Tibial artery (tissue), 4 donors: Measurements from ENCODE around the gene SREBF1.
A peak's percentile ranks its signal among the peaks of the same experiment; 100 is the strongest.

Source experiments
- DNase-seq, 2 donors: peaks; one replicate each; pipeline ENCODE4 v3.0.0-alpha.2; 2019
- H3K27ac ChIP-seq, 2 donors: fragments of 200-600 bp; sonication (generic) in 1 of 2; 1 replicate in 1 of 2; 2 replicates in 1 of 2; pipeline ENCODE4 v1.5.1; 2018 to 2019; ENCODE audit warnings: mild to moderate bottlenecking in 1 of 2
- H3K27me3 ChIP-seq, 2 donors: fragments of 200-600 bp; sonication (generic) in 1 of 2; one replicate each; pipeline versions ENCODE4 v1.5.1 to v1.6.0; 2016 to 2019
- H3K36me3 ChIP-seq, 3 donors: fragments of 200-600 bp; sonication (generic) in 2 of 3; one replicate each; pipeline ENCODE4 v1.5.1; 2016 to 2019; ENCODE audit warnings: mild to moderate bottlenecking in 2 of 3
- H3K4me1 ChIP-seq, 4 donors: fragments of 200-600 bp; sonication (generic) in 2 of 4; 1 replicate in 3 of 4; 2 replicates in 1 of 4; pipeline ENCODE4 v1.5.1; 2016 to 2019
- H3K4me3 ChIP-seq, 2 donors: fragments of 200-600 bp; sonication (generic) in 1 of 2; 1 replicate in 1 of 2; 2 replicates in 1 of 2; pipeline ENCODE4 v1.5.1; 2018 to 2019; ENCODE audit warnings: mild to moderate bottlenecking in 2 of 2
- H3K9me3 ChIP-seq, 3 donors: fragments of 200-600 bp; sonication (generic) in 1 of 3; one replicate each; pipeline ENCODE4 v1.5.1; 2016 to 2019
- intact Hi-C: fragments of 100-400 bp; cut with DNase I; formaldehyde crosslinking; loops from one replicate; pipeline ENCODE4 v1.15.0; 2023; ENCODE audit warnings: low total_unique reads
- TF ChIP-seq, protein P1 (sequence below), 2 experiments: fragments of 200-600 bp in 1 of 2; fragments of 450-650 bp in 1 of 2; IDR thresholded peaks; one replicate each; pipeline ENCODE4 v1.5.1; 2017 to 2019; ENCODE audit warnings: antibody characterized with exemption in 2 of 2, mild to moderate bottlenecking in 1 of 2, moderate library complexity in 1 of 2

The SREBF1 gene

DNA sequence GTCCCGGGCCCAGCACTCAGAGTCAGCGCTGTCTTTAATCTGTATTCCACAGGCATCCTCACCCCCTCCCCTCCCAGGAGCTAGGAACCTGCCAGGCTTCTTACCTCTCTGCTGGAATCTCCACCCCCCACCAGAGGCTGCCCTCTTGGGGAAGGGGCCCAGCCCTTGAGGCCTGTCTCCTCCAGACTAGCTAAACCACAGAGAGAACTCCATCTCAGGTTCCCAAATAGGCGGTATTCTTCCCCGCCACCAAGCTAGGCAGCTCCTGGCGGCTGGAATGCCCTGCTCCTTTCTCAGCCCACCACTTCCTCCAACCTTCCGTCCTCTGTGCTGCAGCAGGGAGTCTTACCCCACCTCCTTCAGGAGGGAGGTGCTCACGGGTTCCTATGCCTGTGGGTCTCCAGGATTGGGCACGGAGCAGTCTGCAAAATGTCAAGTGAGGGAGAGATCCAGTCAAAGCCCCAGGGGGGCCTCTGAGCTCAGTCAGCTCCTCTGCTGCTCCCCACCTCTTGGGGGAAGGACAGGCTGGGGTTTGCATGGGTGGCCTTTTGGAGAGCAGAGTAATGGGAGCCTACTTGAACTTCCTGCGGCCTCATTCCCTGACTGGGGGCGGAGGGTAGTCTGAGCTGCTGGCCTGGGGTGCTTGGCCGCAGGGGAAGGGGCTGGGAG, 55.7 kb downstream of the SREBF1 start:
- TF ChIP-seq, protein P1, sequence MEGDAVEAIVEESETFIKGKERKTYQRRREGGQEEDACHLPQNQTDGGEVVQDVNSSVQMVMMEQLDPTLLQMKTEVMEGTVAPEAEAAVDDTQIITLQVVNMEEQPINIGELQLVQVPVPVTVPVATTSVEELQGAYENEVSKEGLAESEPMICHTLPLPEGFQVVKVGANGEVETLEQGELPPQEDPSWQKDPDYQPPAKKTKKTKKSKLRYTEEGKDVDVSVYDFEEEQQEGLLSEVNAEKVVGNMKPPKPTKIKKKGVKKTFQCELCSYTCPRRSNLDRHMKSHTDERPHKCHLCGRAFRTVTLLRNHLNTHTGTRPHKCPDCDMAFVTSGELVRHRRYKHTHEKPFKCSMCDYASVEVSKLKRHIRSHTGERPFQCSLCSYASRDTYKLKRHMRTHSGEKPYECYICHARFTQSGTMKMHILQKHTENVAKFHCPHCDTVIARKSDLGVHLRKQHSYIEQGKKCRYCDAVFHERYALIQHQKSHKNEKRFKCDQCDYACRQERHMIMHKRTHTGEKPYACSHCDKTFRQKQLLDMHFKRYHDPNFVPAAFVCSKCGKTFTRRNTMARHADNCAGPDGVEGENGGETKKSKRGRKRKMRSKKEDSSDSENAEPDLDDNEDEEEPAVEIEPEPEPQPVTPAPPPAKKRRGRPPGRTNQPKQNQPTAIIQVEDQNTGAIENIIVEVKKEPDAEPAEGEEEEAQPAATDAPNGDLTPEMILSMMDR (IDR thresholded peaks at IDR 0.05), result peak in 1 of 2 experiments; percentile 18
- Histone ChIP-seq H3K4me3 (peak overlapping the region; percentile 50 to 58), H3K27me3 (no peaks in the 10 kb centered on the region), H3K27ac (peak overlapping the region; percentile 70 to 82), H3K9me3 (no peaks in the 10 kb centered on the region), H3K4me1 (peaks cover 13 to 69% (median 51%) of the 10 kb centered on the region in 4 donors), H3K36me3 (no peaks in the 10 kb centered on the region)
- DNase-seq, result peak in 1 of 2 donors; percentile 81
- intact Hi-C loops, result loop anchor here (5.0 to 10.0 kb wide), 2 partner anchors 96 to 306 kb away; partner anchors contain the start of genes DRG2 and RAI1

DNA sequence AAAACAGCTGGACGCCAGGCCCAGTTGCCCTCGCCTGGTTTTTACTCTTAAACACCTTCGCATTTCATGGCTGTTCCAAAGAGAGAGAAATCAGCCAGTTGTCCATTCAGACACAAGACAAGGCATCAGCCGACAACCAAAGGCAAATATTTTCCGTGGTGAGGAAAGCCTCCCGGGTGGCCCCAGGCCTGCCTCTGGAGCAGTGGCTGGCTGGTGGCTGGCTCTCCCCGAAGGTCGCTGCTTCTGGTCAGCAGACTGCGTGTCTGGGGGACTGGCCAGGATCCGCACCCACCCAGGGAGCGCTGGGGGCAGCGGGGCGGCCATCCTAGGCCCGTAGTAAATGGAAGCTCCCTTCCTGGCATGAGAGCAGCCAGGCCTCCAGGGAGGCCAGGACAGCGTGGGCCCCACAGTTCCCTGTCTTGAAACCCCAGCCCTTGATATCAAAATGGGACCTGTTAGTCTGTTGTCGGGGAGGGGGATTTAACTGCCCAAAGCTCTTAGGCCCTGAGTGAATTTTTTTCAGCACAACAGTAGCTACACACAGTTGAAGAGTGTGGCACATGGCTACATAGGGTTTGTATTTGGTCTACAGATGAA, 57.7 kb downstream of the SREBF1 start:
- intact Hi-C loops, result loop anchor here (2.0 kb wide), 1 partner anchor 26 kb away; no protein-coding TSS in a partner anchor
- H3K9me3 ChIP-seq, result no peaks in the 10 kb centered on the region
- peak overlapping the region; percentile 57 to 60 for H3K27ac ChIP-seq
- H3K4me3 ChIP-seq, result no peak overlapping the region
- H3K27me3 ChIP-seq, result no peaks in the 10 kb centered on the region
- no peaks in the 10 kb centered on the region for H3K36me3 ChIP-seq
- H3K4me1 ChIP-seq, result peaks cover 10 to 59% (median 48%) of the 10 kb centered on the region in 4 donors
- peak in 1 of 2 donors; percentile 73 for DNase-seq
- TF ChIP-seq, protein P1 (IDR thresholded peaks at IDR 0.05), result no peak

DNA sequence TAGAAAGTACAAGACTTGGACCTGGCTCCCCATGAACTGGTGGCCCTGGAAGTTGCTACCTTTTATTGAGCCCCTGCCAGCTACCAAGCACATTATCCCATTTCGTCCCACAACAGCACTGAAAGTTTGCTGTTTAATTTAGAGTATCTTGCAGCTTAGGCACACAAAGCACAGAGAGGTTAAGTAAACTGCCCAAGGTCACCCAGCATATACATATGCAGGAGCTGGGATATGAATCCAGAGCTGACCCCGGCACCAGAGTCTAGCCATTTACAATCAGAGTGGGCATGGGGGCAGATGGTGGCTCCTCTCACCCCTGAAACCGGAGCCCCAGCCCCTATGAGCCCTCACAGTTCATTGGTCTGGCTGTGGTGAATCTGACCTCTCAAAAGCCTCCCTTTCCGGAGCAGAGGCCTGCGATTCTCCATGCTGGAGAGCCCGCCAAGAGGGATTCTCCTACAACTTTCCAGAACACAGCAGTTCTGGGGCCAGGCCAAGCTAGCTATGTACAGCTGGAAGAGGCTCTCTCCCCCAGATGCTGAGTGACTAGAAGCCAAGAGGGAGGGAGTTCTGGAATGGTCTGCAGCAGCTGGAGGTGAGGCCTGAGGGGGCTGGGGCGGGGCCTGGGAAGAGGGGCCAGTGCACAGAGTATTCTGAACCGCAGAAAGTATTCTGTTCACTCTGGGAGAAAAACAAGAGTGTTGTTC, 58.3 kb downstream of the SREBF1 start:
- Histone ChIP-seq H3K4me3 (no peak overlapping the region), H3K9me3 (no peaks in the 10 kb centered on the region), H3K27me3 (no peaks in the 10 kb centered on the region), H3K36me3 (no peaks in the 10 kb centered on the region), H3K4me1 (peaks cover 6 to 59% (median 45%) of the 10 kb centered on the region in 4 donors), H3K27ac (peak overlapping the region; percentile 57 to 60)
- peak in 1 of 2 donors; percentile 71 for DNase-seq
- TF ChIP-seq, protein P1 (IDR thresholded peaks at IDR 0.05), result no peak
- intact Hi-C loops, result loop anchor here (2.0 kb wide), 1 partner anchor 26 kb away; no protein-coding TSS in a partner anchor

DNA sequence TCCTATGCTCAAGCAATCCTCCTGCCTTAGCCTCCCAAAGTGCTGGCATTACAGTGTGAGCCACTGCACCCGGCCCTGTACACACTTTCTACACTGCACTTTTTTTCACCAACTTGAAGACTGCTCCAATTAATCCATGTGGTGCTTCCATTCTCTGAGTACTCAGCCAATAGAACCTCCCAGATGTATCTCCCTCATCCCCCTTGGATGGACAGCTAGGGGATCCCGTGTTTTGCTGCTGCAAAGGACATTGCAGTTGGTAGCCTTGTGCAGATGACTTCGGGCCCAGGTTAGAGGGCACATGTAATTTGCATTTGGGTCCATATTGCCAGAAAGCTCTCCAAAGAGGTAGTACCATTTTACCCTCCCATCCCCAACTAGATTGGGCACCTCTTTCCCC, 59.9 kb downstream of the SREBF1 start:
- H3K9me3 ChIP-seq, result no peaks in the 10 kb centered on the region
- no peaks in the 10 kb centered on the region for H3K27me3 ChIP-seq
- TF ChIP-seq, protein P1 (IDR thresholded peaks at IDR 0.05), result no peak
- H3K27ac ChIP-seq, result no peak overlapping the region
- DNase-seq, result no peak
- H3K36me3 ChIP-seq, result no peaks in the 10 kb centered on the region
- H3K4me1 ChIP-seq, result peaks cover 6 to 57% (median 33%) of the 10 kb centered on the region in 4 donors
- intact Hi-C loops, result no loop called here
- no peak overlapping the region for H3K4me3 ChIP-seq

DNA sequence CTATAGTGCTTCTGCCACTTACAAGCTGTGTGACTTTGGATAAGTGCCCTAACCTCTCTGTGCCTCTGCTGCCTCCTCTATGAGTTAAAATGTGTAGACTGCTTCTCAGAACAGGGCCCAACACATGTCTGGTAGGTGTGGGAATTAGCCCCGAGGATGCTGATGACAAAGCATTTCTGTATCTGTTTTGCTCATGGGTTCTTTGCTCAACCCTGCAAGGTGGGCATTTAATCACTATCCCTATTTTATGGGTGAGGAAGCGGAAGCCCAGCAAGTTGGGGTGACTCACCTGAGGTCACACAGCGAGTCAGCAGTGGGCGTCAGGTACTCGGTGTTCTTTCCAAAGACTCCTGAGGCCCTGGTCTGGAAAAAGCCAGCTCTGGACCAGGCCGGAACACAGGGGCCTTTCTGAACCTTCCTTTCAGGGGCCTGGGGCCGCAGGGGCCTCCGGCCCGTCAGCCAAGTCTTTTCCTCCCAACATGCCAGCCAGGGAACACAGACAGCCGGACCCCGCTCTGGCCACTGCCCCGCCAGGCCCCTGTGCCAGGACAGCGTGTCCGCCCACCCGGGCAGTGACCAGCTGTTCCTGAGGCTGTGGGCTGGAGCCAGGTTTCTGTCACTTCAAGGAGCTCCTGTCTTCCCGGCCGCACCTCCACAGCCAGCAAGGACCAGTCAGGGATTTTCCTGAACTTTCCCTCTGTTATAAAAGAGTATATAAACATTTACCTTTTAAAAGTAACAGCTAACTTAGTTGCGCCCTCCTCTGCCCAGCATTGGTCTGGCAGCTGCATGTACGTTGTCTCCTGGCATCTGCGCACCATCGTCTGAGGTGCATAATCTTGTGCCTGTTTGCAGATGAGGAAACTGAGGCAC, 62.5 kb downstream of the SREBF1 start:
- intact Hi-C loops, result no loop called here

More for the DNA sequence above, 62.5 kb downstream of the SREBF1 start:
- TF ChIP-seq, protein P1 (IDR thresholded peaks at IDR 0.05), result peak in 1 of 2 experiments; percentile 19
- Histone ChIP-seq H3K36me3 (no peaks in the 10 kb centered on the region), H3K4me1 (peaks cover 0 to 52% (median 19%) of the 10 kb centered on the region in 4 donors), H3K27ac (peak overlapping the region; percentile 51 to 62), H3K9me3 (no peaks in the 10 kb centered on the region), H3K27me3 (no peaks in the 10 kb centered on the region), H3K4me3 (no peak overlapping the region)
- DNase-seq, result no peak
